Stimulated activated CD4-positive, alpha-beta T cell treated with anti-CD3 and anti-CD28 coated beads, Interleukin-1b, Interleukin-23, amount 100 ng/mL, for 1 hour (primary cell): ENCODE measurements around the gene RAB6B.

Experiments
- DNase-seq, 2 donors: peaks; one replicate each; pipeline ENCODE4 v3.0.0-alpha.2; 2020; ENCODE audit warnings: low read depth in 2 of 2

Gene RAB6B

DNA sequence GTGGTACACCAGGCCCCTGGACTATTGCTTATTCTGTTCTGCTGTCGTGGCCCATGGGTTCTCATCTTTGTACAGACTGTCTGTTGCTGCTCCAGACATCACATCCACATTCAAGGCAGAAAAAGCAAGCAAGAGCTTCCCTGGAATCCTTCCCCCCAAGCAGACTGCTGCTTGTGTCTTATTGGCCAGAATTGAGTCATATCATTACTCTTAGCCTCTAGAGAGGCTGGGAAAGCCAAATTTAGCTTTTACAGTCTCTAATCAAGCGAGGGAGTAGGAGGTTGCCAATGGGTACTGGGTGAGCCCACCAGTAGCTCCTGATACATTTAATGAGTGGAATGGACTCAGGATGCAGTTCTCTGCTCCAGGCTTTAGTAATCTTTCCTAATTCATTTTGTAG, 39.4 kb downstream of the RAB6B start:
- DNase-seq, result no peak

DNA sequence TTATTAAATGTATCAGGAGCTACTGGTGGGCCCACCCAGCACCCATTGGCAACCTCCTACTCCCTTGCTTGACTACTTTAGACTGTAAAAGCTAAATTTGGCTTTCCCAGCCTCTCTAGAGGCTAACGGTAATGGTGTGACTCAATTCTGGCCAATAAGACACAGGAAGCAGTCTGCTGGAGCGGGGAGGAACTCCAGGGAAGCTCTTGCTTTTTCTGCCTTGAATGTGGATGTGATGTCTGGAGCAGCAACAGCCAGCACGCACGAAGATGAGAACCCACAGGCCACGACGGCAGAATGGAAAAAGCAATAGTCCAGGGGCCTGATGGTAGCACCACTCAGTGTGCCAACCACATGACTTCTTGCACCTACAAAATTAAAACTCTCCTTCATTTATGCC, 39.9 kb downstream of the RAB6B start:
- no peak for DNase-seq

DNA sequence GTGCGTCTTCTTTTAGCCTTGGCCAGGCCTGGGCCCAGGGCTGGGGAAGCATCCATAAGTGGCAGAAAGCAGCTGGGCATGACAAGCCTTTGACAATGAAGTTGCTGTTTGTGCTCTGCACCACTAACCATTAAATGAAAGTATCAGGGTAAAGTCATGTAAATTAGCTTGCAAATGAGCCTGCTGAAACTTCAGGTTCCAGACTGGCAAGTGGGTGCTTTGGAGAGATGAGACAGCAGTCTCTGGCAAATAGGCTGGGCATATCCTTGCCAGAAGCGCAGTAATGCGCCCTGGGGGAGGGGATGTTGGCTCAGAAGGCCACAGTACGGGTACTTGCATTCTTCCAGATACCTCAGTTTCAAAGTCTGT, 40.7 kb downstream of the RAB6B start:
- DNase-seq, result no peak

DNA sequence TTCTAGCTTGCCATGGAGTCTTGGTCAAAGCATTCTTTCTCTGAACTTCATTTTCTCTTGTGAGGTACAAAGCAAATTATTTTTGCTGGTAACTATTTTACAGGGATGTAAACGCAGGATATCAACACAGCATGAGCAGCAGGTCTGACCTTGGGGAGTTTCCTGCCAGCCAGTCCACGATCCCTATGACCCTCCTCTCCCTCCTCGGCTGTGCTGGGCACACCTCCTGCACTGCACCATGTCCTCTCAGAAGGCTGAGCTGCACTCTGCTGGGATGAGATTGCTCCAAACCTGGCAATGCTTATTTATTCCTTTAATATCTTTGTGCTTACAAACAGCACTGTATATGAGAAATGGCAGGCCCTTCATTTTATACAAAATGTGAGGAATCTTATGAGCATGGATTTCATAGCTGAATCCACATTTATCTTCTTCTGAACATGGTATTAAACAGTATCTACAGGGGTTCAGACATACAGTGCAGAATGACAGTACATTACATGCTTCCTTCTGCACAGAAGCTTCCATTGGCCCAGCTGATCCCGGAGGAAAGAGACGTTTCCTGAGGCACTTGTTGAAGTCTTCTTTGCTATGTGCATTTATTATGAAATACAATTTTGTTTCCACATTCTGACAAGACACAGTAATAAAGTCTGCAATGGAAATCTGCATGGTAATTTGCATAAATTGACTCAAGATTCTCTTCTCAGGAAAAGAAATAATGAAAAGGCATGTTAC, 41.2 kb downstream of the RAB6B start:
- DNase-seq, result no peak

DNA sequence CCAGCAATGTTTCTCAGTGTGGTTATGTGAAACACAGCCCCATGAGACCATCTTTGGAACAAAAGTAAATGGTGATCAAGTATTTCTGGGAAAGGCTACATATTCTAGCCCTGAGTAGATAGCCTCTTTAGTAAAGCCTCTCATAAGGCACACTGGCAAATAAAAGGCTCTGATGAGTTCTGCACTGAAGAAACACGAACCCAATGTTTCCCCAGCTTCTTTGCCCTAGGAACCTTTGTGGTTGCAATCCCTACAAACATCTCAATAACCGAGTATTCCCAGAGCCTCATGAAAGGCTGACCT, 41.8 kb downstream of the RAB6B start:
- no peak for DNase-seq

DNA sequence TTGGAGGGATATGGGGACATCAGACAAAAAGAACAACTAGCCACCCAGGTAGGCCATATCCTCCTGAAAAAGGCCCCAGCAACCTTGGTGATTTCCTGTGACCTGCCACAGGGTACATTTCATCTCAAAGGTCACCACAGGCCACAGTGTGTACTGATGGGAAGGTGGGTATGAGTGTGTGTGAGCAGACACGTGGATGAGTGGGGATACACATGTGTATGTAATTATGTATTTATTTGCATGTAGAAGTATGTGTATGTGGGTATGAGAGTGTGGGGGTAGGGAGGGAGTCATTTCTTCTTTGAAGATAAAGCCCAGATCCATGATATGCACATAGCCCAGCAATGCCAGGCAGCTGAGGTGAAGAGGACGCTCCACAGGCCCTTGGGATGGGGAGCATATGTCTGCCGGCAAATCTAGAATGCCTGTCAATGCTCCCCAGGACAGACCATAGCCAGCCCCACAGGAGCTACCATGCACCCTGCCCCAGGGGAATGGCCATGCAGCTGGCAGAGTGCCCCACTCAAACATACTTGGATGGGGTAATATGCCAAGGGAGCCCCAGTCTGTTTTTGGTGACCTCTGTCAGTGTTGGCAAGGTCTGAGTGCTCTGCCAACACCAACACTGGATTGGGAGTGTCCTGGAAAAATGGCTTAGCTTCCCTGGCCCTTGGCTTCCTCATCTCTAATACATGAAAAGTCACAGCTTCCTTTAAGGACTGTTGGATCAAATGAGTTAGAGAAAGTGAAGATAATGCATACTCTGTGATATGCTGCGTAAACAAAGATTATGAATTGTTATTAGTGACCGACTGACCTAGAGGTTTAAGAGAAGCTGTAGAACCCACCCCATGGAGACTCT, 42.4 kb downstream of the RAB6B start:
- DNase-seq, result no peak

DNA sequence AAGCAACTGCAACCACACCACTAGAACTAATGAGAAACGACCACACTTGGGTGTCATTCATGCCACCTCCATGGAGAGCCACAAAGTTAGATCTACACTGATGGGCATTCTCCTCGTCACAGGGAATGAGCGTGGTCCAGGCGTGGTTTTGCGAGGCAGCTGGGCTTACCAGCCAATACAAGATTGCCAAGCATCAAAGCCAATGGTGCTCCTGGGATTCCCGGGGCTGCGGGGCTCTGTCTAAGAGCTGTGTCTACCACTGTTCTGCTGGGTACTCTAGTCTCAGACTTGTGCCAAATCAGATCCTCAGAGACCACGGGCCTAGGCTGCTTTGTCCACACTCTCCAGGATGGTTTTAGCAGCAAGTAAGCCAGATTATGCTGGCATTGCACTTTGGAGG, 43.8 kb downstream of the RAB6B start:
- no peak for DNase-seq

DNA sequence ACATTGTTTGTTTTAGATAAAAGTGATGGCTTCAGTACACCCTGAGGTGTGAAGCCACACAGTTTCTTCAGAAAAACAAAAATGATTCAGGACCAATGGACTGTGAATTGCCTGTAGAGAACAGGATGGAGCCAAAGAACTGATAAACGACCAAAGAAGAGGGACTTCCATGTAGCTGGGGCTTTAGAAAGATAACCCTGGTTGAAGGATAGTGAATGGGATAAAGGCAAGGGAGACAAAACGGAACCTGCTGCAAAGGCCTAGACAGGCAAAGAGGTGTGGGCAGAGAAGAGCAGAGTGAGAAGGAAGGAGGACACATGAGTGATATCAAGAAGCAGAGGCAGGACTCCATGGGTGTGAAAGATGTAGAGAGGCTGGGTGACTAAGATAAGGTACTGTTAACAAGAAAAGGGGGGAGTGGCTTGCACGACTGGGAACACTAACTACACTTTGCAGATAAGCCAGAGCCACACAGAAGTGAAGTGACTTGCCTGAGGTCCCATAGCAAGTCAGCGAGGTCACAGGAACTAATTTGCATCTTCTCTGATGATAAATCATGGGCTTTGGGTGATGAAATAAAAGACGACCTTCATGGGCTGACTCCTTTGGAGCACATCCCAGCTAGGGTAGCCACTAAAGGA, 44.3 kb downstream of the RAB6B start:
- no peak for DNase-seq

DNA sequence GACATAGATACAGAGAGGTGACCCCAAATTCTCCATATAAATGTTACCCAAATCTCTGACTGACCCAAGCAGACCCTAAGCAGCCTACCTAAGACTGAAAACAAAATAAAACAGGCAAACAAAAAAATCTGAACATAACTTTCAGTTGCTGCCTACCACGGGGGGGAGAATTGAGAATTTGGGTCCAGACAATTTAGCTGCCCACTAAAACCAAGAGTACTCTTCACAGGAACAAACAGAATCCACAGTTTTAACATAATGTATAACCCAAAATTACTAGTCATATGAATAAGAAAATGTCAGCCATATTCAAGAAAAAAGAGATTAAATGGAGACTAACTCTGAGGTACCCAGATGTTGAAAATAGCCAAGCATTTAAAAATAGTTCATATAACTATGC, 45.6 kb downstream of the RAB6B start:
- no peak for DNase-seq

DNA sequence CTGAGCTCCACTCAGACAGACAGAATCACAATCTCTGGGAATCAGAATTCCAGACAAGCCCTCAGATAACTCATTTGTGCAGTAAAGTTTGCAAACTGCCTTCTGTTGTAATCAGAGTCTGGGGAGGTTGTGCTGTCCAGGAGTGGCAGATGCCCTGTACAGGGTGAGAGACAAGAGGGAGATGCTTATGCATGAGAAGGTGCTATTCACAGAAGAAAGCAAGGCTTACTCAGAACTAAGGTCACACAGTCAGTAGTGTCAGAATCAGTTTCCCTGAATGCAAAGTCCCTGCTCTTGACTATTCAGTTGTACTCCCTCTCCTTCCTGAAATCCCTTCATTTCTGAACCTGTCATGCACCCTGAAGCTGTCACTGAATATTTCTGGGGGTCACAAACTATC, 46.3 kb downstream of the RAB6B start:
- no peak for DNase-seq

DNA sequence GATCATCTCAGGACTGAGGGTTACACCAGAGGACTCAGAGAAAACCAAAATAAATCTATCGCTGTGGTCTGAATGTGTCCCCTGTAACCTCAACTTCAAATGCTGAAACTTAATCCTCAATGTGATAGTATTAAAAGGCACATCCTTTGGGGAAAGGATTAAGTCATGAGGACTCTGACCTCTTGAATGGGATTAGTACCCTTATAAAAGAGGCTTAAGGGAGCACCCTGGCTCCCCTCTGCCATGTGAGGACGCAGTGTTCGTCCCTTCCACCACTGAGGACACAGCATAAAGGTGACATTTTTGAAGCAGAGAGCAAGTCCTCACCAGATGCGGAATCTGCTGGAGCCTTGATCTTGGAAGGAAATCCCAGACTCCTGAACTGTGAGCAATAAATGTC, 50.6 kb downstream of the RAB6B start:
- no peak for DNase-seq

DNA sequence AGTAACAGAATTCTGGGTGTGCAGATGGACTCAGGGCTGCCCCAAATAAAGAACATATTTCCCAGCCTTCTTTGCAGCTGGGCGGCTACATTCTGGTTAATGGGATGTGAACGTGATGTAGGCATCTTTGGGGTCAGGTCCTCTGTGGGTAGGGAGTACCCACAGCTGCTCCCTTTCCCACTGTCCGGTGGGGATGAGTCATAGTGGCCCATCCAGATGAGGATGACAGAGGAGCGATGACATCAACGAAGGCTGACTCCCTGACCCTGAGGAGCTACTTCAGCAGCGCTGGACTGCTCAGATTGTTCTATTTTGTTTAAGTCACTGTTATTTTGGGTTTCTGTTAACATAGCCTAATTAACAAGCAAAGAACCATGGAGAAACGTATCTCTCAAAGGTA, 52.0 kb downstream of the RAB6B start:
- DNase-seq, result no peak

DNA sequence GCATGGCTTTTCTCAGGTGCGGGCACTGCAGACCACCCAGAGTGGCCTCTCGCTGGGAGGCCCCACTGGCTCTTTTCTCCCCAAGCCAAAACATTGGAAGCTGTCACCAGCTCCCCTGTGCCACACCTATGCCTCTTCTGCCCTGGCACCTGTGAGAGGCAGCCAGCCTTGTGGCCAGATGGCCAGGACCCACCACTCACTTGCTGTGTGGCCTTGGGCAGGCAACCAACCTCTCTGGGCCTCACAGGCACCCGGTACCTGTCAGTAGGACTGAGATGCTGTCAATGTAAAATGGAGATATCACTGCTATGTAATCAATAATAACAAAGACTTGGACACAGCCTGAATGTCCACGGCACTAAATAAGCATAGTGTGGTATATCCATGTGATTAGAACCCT, 53.5 kb downstream of the RAB6B start:
- no peak for DNase-seq

DNA sequence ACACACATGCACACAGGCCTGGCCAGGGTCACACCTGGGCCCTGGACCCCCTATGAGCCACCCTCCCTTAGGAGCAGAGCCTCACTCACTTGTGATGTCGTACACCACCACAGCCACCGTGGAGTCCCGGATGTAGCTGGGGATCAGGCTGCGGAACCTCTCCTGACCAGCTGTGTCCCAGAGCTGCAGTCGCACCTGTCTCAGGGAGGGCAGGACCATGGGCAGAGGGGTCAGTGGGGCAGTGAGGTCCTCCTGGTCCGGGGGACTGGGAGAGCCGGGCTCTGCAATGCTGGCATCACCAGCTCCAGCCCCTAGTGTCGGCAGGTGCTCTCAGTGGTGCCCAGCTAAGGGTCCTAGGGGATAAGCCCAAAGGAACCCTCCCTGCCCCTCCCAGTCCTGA, 54.5 kb downstream of the RAB6B start:
- no peak for DNase-seq

DNA sequence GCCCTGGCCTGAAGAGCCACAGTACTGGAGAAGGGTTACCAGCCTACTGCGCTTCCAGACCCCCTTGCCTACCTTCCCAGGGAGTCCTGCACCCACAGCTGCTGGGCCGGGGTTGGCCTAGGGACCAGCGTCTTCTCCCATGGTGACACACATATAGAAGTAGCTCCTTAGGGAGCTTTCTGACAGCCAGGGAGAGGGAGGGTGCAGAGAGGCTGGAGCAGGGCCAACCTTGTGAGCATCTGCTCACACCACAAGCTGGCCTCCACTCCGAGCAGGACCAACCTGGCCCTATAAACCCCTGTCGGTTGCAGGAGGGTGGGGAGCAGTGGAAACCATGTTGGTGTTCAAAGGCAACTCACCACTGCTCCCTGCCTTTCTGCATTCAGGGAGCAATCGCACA, 54.9 kb downstream of the RAB6B start:
- DNase-seq, result no peak

DNA sequence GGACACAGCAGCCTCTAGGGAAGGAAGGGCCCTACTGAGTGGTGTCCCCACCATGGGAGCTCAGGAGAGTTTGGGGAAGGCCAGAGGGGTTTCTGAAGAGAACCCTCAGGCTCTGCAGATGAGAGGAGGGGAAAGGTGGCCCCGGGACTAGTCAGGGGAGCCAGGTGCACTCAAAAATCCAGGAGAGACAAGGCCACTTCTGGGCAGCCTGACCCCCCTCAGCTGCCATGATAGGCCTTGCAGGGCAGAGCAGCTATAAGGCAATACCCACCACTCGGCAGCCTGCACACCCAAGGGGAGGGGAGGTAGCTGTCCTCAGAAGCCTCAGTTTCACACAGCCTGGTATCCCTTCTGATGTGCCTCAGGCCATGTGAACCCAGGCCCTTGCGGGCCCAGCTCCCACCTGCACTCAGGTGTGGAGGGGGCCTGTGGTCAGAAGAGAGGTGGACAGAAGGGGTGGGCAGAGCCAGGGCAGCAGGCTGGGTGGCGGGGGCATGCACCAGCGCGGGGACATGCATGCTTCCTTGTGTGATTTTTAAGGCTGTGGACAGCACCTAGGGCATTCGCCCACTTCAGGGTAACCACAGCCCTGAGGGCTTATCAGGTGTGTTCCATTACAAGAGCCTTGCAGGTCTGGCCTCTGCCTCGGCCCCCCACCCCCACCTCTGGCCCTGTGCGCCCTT, 55.5 kb downstream of the RAB6B start:
- no peak for DNase-seq

DNA sequence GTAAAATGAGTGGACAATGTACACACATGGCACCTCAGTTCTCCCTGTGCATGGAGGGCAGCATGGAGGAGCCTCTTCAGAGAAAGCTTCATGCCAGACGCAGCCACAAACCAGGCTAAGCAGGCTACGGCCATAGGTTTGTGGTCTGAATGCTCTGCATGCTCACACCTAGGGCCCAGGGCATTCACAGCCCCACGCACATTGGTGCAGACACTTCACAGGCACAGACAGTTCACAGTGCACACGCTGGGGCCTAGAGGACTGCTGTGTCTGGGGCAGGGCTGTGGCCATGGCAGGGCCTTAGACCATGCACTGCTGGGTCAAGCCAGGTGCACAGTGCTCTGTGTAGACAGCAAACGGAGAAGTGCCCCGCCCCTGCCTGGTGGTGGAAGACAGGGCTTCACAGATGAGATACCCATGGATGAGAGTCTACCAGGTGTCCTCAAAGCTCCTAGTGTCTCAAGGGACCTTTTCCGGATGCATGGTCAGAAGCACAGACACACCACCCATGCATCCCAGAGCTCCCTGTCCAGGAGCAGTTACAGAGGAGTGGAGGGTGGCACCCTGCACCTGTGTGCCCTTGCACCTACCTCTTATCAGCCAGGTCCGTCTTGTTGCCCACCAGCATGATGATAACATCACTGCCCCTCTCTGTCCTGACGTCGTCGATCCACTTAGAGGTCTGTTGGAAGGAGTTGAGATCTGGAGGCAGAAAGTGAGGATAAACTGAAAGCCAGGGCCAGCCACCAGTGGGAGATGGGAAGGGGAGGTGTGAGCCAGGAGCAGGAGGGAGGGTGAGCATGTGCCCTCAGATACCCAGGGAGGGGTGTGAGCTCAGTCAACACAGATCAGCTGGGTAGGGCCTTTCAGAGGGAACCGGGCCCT, 56.5 kb downstream of the RAB6B start:
- no peak for DNase-seq

DNA sequence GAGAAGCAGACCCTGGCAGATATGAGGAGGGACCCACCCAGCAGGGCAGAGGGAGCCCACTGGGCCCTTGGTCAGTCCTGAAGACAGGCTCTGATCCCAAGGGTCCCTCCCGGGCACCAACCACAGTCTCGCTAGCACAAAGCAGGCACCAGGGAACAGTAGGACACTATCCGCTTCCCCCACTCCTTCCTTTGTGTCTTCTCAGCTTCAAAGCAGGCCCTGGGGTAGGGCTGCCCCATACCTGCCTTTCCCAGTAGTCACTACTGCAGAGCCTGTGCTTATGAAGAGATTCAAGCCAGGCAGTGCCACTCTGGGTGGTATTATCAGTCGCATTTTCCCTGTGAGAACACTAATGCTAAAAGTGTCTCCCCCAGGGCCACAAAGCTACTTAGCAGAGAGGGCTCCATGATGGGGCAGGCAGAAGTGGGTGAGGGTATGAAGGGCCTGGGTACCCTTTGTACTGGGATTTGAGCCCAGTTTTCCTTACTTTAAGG, 57.3 kb downstream of the RAB6B start:
- DNase-seq, result no peak

DNA sequence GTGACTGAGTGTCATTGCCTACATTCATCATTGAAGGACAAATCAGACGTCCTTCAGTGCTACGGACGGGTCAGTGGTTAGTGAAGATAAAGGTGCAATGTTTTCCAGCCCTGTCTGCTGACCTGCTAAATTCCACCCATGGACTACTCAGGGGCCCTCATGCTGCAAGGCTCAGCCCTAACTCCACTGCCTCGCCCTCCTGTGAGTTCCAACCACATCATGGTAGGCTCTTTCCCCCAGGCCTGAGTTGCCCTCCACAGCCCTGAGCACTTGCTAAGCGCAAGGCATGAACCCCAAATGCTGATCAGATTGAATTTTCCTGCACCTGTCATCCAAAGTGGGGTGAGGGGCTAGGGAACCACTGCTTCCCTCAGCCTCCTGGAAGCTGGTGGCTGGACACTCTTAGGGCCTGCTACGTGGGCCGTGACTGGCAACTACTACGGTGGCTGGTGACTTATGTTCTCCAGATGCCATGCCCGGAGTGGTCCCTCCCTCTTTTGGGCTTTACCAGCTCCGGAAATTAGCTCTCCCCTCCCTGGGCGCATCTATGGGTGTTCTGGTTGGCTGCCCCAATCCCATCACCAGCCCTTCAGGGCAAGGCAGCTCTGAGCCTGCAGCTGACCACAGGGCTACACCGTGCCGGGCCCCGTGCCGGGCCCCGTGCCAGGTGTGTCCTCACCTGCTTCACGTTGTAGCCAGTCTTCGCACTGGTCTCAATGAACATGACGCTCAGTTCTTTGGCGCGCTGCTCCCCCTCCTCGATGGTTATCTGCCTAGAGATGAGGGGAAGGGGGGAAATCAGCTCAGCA, 58.0 kb downstream of the RAB6B start:
- DNase-seq, result no peak

DNA sequence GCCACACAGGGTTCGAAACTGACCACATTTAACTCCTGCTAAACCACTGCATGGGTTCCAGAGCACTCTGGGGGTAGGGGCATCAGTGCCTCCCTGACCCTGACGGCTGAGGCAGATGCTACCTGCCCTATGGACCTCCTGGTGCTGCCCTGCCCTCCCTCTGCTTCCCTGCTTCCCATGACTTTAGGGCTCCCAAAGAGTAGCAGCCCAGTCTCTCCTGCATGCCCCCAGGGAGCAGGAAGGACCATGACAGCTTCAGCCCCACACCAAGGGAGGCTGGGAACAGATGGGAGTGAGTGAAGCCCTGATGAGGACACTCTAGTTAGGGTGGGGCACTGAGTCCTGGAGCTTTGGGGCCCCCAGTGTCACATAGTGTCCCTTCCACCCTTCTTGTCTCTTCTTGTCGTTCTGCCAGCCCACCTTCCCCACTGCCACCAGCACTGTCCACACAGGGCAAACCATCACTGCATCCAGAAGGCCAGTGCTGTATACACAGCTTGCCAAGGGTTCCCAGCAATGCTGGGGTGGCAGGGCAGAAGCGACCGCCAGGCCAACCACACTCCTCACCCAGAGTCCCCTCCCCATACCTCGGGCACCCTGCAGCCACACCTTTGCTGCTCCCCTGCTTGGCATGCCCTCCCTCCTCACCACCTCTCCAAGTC, 59.1 kb downstream of the RAB6B start:
- no peak for DNase-seq
